WTC11 (cell line): ENCODE data around the gene ESRRG. TPM values are rescaled to one million over a fixed set of nuclear protein-coding genes. Genes with fewer than 3 reads are reported as not detected.

Experiments
- ATAC-seq: fragments of 200-7000 bp; cut with Tn5 transposase; 2 replicates; pipeline ENCODE4 v1.10.0; 2021; ENCODE audit warnings: mild to moderate bottlenecking, moderate library complexity
- CTCF ChIA-PET: fragments of 300-600 bp; sonication (Branson Sonifier 250); formaldehyde crosslinking; loops from one replicate; lab custom pipeline; 2021; ENCODE audit warnings: antibody characterized with exemption; lab: Charles Lee
- POLR2A ChIA-PET: fragments of 350-600 bp; sonication (Branson Sonifier 250); formaldehyde crosslinking; loops from one replicate; lab custom pipeline; 2021; ENCODE audit warnings: antibody characterized with exemption; lab: Charles Lee
- DNase-seq: peaks from one replicate; pipeline ENCODE4 v3.0.0; 2021; ENCODE audit warnings: low spot score
- H3K27ac Mint-ChIP-seq: 2 replicates; pipeline ENCODE4 v1.8.0; 2021; ENCODE audit warnings: mixed read lengths
- H3K27me3 Mint-ChIP-seq: 2 replicates; pipeline ENCODE4 v1.8.0; 2021; ENCODE audit warnings: low read depth, mild to moderate bottlenecking, moderate library complexity, mixed read lengths
- H3K36me3 Mint-ChIP-seq: 2 replicates; pipeline ENCODE4 v1.8.0; 2021; ENCODE audit warnings: mixed read lengths
- H3K4me1 Mint-ChIP-seq: 2 replicates; pipeline ENCODE4 v1.8.0; 2022; ENCODE audit warnings: mixed read lengths
- H3K4me3 Mint-ChIP-seq: 2 replicates; pipeline ENCODE4 v1.8.0; 2021; ENCODE audit warnings: mild to moderate bottlenecking, moderate library complexity, mixed read lengths
- H3K9me3 Mint-ChIP-seq: 2 replicates; pipeline ENCODE4 v1.8.0; 2021; ENCODE audit warnings: mixed read lengths
- AR ChIP-seq: fragments of 250-450 bp; sonication (Bioruptor Pico); IDR thresholded peaks from 2 replicates; pipeline ENCODE4 v1.9.0; 2021; ENCODE audit warnings: mild to moderate bottlenecking
- ATF3 ChIP-seq: sonication (generic); formaldehyde crosslinking; conservative IDR thresholded peaks from 2 replicates; pipeline ENCODE4 v1.8.1; 2022; ENCODE audit warnings: mild to moderate bottlenecking, missing genetic modification reagents
- CDX4 ChIP-seq: fragments of 250-450 bp; sonication (Bioruptor Pico); IDR thresholded peaks from 2 replicates; pipeline ENCODE4 v1.9.0; 2021; ENCODE audit warnings: moderate library complexity, mild to moderate bottlenecking, inconsistent platforms, borderline replicate concordance
- CTCF ChIP-seq: fragments of 200-600 bp; IDR thresholded peaks from 2 replicates; pipeline ENCODE4 v1.8.0; 2022; ENCODE audit warnings: antibody characterized with exemption
- FOXP1 ChIP-seq: sonication (generic); formaldehyde crosslinking; IDR thresholded peaks from 2 replicates; pipeline ENCODE4 v1.8.0; 2022; ENCODE audit warnings: missing genetic modification reagents, mild to moderate bottlenecking, moderate library complexity, borderline replicate concordance
- FOXP4 ChIP-seq: sonication (generic); formaldehyde crosslinking; IDR thresholded peaks from 2 replicates; pipeline ENCODE4 v1.8.0; 2022; ENCODE audit warnings: mild to moderate bottlenecking, missing genetic modification reagents
- GRHL2 ChIP-seq: fragments of 250-450 bp; sonication (Bioruptor Pico); IDR thresholded peaks from 2 replicates; pipeline ENCODE4 v1.8.0; 2022; ENCODE audit warnings: mild to moderate bottlenecking, moderate library complexity; ENCODE audit not compliant: insufficient replicate concordance, severe bottlenecking
- HMGXB4 ChIP-seq: sonication (generic); formaldehyde crosslinking; IDR thresholded peaks from 2 replicates; pipeline ENCODE4 v1.8.1; 2023; ENCODE audit warnings: mild to moderate bottlenecking, moderate library complexity, missing genetic modification reagents
- JAZF1 ChIP-seq: fragments of 250-450 bp; sonication (Bioruptor Pico); IDR thresholded peaks from 2 replicates; pipeline ENCODE4 v1.9.0; 2021; ENCODE audit warnings: moderate library complexity, mild to moderate bottlenecking, inconsistent platforms
- MLX ChIP-seq: sonication (generic); formaldehyde crosslinking; IDR thresholded peaks from 2 replicates; pipeline ENCODE4 v1.8.1; 2023; ENCODE audit warnings: mild to moderate bottlenecking, missing genetic modification reagents, moderate library complexity
- NR1H2 ChIP-seq: sonication (generic); formaldehyde crosslinking; IDR thresholded peaks from 2 replicates; pipeline ENCODE4 v1.9.0; 2021; ENCODE audit warnings: mild to moderate bottlenecking, moderate library complexity, missing genetic modification reagents
- NR3C1 ChIP-seq: sonication (generic); formaldehyde crosslinking; conservative IDR thresholded peaks from 2 replicates; pipeline ENCODE4 v1.8.1; 2023; ENCODE audit warnings: low read depth, mild to moderate bottlenecking, missing genetic modification reagents
- OVOL2 ChIP-seq: fragments of 250-450 bp; sonication (Bioruptor Pico); IDR thresholded peaks from 2 replicates; pipeline ENCODE4 v1.9.0; 2021; ENCODE audit warnings: mild to moderate bottlenecking, borderline replicate concordance
- PRDM15 ChIP-seq: sonication (generic); formaldehyde crosslinking; IDR thresholded peaks from 2 replicates; pipeline ENCODE4 v1.8.0; 2022; ENCODE audit warnings: missing genetic modification reagents
- PRRX2 ChIP-seq: fragments of 250-450 bp; sonication (Bioruptor Pico); IDR thresholded peaks from 2 replicates; pipeline ENCODE4 v1.8.0; 2021; ENCODE audit warnings: mild to moderate bottlenecking
- RORB ChIP-seq: fragments of 250-450 bp; sonication (Bioruptor Pico); IDR thresholded peaks from 2 replicates; pipeline ENCODE4 v1.9.0; 2021; ENCODE audit warnings: mild to moderate bottlenecking
- TEAD4 ChIP-seq: sonication (generic); formaldehyde crosslinking; IDR thresholded peaks from 2 replicates; pipeline ENCODE4 v1.8.0; 2022; ENCODE audit warnings: mild to moderate bottlenecking, missing genetic modification reagents
- USF2 ChIP-seq: sonication (generic); formaldehyde crosslinking; IDR thresholded peaks from 2 replicates; pipeline ENCODE4 v1.8.1; 2023; ENCODE audit warnings: mild to moderate bottlenecking, missing genetic modification reagents, moderate library complexity
- ZNF396 ChIP-seq: fragments of 250-450 bp; sonication (Bioruptor Pico); IDR thresholded peaks from 2 replicates; pipeline ENCODE4 v1.8.0; 2021; ENCODE audit warnings: mild to moderate bottlenecking, moderate library complexity, borderline replicate concordance
- total RNA-seq: library from RNA; stranded (reverse); gene quantifications from 3 replicates; pipeline ENCODE4 v1.2.3, GENCODE V29; 2021

The ESRRG gene
- total RNA-seq, 1 experiment from 2014 or later = 2.3 TPM

GRCh38 chr1:216739793-216740192 lies 16.6 kb upstream of the ESRRG start:
- POLR2A ChIA-PET = interaction anchor here (0.7 kb wide), 2 partner anchors 129 to 319 kb away, joined by 3 to 4 read pairs; no protein-coding TSS in a partner anchor
- CTCF ChIA-PET = interaction anchor here (1.4 to 1.8 kb wide), 2 partner anchors 10 to 429 kb away, joined by 3 to 12 read pairs; no protein-coding TSS in a partner anchor
- peak overlapping the region; percentile 43 for H3K4me3 Mint-ChIP-seq
- peaks cover 6% of the 10 kb centered on the region; the same call in 1 of the 2 replicates for H3K27me3 Mint-ChIP-seq
- no peaks in the 10 kb centered on the region for H3K36me3 Mint-ChIP-seq
- H3K9me3 Mint-ChIP-seq = no peaks in the 10 kb centered on the region
- peak overlapping the region; percentile 57 for H3K27ac Mint-ChIP-seq
- no peak for DNase-seq
- H3K4me1 Mint-ChIP-seq = peaks cover 47% of the 10 kb centered on the region
- TF ChIP-seq USF2 (CRISPR knock-in tag) (no peak), RORB (no peak), PRDM15 (CRISPR knock-in tag) (no peak), FOXP4 (CRISPR knock-in tag) (no peak), MLX (CRISPR knock-in tag) (no peak)
- peak; percentile 89 for ATAC-seq

- H3K36me3 Mint-ChIP-seq = no peaks in the 10 kb centered on the region
- peaks cover 9% of the 10 kb centered on the region for H3K4me1 Mint-ChIP-seq
- H3K27ac Mint-ChIP-seq = no peak overlapping the region
- POLR2A ChIA-PET = no interaction called here
- no peak for ATAC-seq
- no peak for DNase-seq
- no peaks in the 10 kb centered on the region for H3K9me3 Mint-ChIP-seq
- H3K27me3 Mint-ChIP-seq = no peaks in the 10 kb centered on the region
- CTCF ChIA-PET = interaction anchor here (1.1 kb wide), 1 partner anchor 421 kb away, joined by 3 read pairs; no protein-coding TSS in a partner anchor
- H3K4me3 Mint-ChIP-seq = no peak overlapping the region
- no peak for TF ChIP-seq GRHL2 (CRISPR knock-in tag)
- no peak for TF ChIP-seq ATF3 (CRISPR knock-in tag)
- TF ChIP-seq AR = no peak
- no peak for TF ChIP-seq NR1H2
- no peak for TF ChIP-seq HMGXB4
- no peak for TF ChIP-seq OVOL2 (CRISPR knock-in tag)
- no peak for TF ChIP-seq JAZF1 (CRISPR knock-in tag)
- no peak for TF ChIP-seq TEAD4 (CRISPR knock-in tag)
- TF ChIP-seq CDX4 (CRISPR knock-in tag) = no peak
- TF ChIP-seq ZNF396 = no peak
- TF ChIP-seq PRRX2 = no peak
- no peak for TF ChIP-seq NR3C1 (CRISPR knock-in tag)
- TF ChIP-seq FOXP1 (CRISPR knock-in tag) = no peak
- no peak for TF ChIP-seq CTCF
Measured at GRCh38 chr1:216732121-216732520, 8.9 kb upstream of the ESRRG start.
